Measurements from ENCODE around the gene CCNY. TPM values are rescaled to one million over a fixed set of nuclear protein-coding genes. Genes with fewer than 3 reads are reported as not detected.

Gene CCNY
- total RNA-seq, 1 experiment from 2014 or later: 59.1 TPM

- DNase-seq: no peak
- Mint-ChIP-seq H3K4me1 (ENCODE audit: low read depth, unreplicated experiment) (peaks cover 21% of the 10 kb centered on the region), H3K4me3 (ENCODE audit: low read depth, unreplicated experiment) (no peak overlapping the region), H3K27ac (ENCODE audit: unreplicated experiment) (no peak overlapping the region), H3K27me3 (ENCODE audit: unreplicated experiment) (no peaks in the 10 kb centered on the region), H3K36me3 (ENCODE audit: insufficient read depth, unreplicated experiment) (no peaks in the 10 kb centered on the region), H3K9me3 (ENCODE audit: low read depth, unreplicated experiment) (no peaks in the 10 kb centered on the region)
- no peak for TF ChIP-seq CTCF (IDR thresholded peaks at IDR 0.05; ENCODE audit: unreplicated experiment)
- no TSS peak for BruUV-seq (replicated peaks)
- intact Hi-C loops (cut with micrococcal nuclease; ENCODE audit: unreplicated experiment): no loop called here
- CTCF ChIA-PET: no interaction called here
These were observed 20.4 kb downstream of the CCNY start for GRCh38 chr10:35356725-35357092.

- no TSS peak for BruUV-seq (replicated peaks)
These were observed 22.7 kb downstream of the CCNY start for GRCh38 chr10:35359056-35359455.

GRCh38 chr10:35359873-35360272, 23.6 kb downstream of the CCNY start:
- intact Hi-C loops (cut with micrococcal nuclease; ENCODE audit: unreplicated experiment): no loop called here
- H3K4me3 Mint-ChIP-seq (ENCODE audit: low read depth, unreplicated experiment): no peak overlapping the region
- no peak for TF ChIP-seq CTCF (IDR thresholded peaks at IDR 0.05; ENCODE audit: unreplicated experiment)
- H3K27me3 Mint-ChIP-seq (ENCODE audit: unreplicated experiment): no peaks in the 10 kb centered on the region
- H3K9me3 Mint-ChIP-seq (ENCODE audit: low read depth, unreplicated experiment): no peaks in the 10 kb centered on the region
- peaks cover 10% of the 10 kb centered on the region for H3K36me3 Mint-ChIP-seq (ENCODE audit: insufficient read depth, unreplicated experiment)
- peaks cover 20% of the 10 kb centered on the region for H3K4me1 Mint-ChIP-seq (ENCODE audit: low read depth, unreplicated experiment)
- no peak overlapping the region for H3K27ac Mint-ChIP-seq (ENCODE audit: unreplicated experiment)
- DNase-seq: no peak
- no TSS peak for BruUV-seq (replicated peaks)
- CTCF ChIA-PET: interaction anchor here (0.7 kb wide), 1 partner anchor 12 kb away, joined by 3 read pairs; no protein-coding TSS in a partner anchor

More at GRCh38 chr10:35359056-35359455, 22.7 kb downstream of the CCNY start:
- H3K4me3 Mint-ChIP-seq (ENCODE audit: low read depth, unreplicated experiment): no peak overlapping the region
- peaks cover 20% of the 10 kb centered on the region for H3K4me1 Mint-ChIP-seq (ENCODE audit: low read depth, unreplicated experiment)
- H3K36me3 Mint-ChIP-seq (ENCODE audit: insufficient read depth, unreplicated experiment): peaks cover 10% of the 10 kb centered on the region
- H3K9me3 Mint-ChIP-seq (ENCODE audit: low read depth, unreplicated experiment): no peaks in the 10 kb centered on the region
- no peak for TF ChIP-seq CTCF (IDR thresholded peaks at IDR 0.05; ENCODE audit: unreplicated experiment)
- no peaks in the 10 kb centered on the region for H3K27me3 Mint-ChIP-seq (ENCODE audit: unreplicated experiment)
- DNase-seq: no peak
- intact Hi-C loops (cut with micrococcal nuclease; ENCODE audit: unreplicated experiment): no loop called here
- CTCF ChIA-PET: no interaction called here
- no peak overlapping the region for H3K27ac Mint-ChIP-seq (ENCODE audit: unreplicated experiment)

- intact Hi-C loops (cut with micrococcal nuclease; ENCODE audit: unreplicated experiment): no loop called here
- no peaks in the 10 kb centered on the region for H3K27me3 Mint-ChIP-seq (ENCODE audit: unreplicated experiment)
- H3K9me3 Mint-ChIP-seq (ENCODE audit: low read depth, unreplicated experiment): no peaks in the 10 kb centered on the region
- H3K4me3 Mint-ChIP-seq (ENCODE audit: low read depth, unreplicated experiment): no peak overlapping the region
- no peak for DNase-seq
- peak overlapping the region; percentile 13 for H3K27ac Mint-ChIP-seq (ENCODE audit: unreplicated experiment)
- TF ChIP-seq CTCF (IDR thresholded peaks at IDR 0.05; ENCODE audit: unreplicated experiment): no peak
- peaks cover 10% of the 10 kb centered on the region for H3K36me3 Mint-ChIP-seq (ENCODE audit: insufficient read depth, unreplicated experiment)
- CTCF ChIA-PET: interaction anchor here (0.8 kb wide), 1 partner anchor 208 kb away, joined by 5 read pairs; no protein-coding TSS in a partner anchor
- H3K4me1 Mint-ChIP-seq (ENCODE audit: low read depth, unreplicated experiment): peaks cover 22% of the 10 kb centered on the region
- no TSS peak for BruUV-seq (replicated peaks)
These were observed 26.5 kb downstream of the CCNY start for GRCh38 chr10:35362701-35363350.

All from Calu3 (cell line).